K562 (cell line): ENCODE data around the gene MFAP1. TPM values are rescaled to one million over a fixed set of nuclear protein-coding genes. Genes with fewer than 3 reads are reported as not detected.

Source experiments
- CHD2 ChIP-seq: IDR thresholded peaks from 2 replicates; pipeline ENCODE4 v1.6.1; 2011; ENCODE audit warnings: low read depth, low read length
- JUNB ChIP-seq: fragments of 450-650 bp; formaldehyde crosslinking; conservative IDR thresholded peaks from 2 replicates; pipeline ENCODE4 v1.4.0; 2020; ENCODE audit warnings: mild to moderate bottlenecking
- JUND ChIP-seq, 2 experiments: IDR thresholded peaks; 2 replicates in 1 of 2; 3 replicates in 1 of 2; pipeline ENCODE4 v1.6.1; 2011; ENCODE audit warnings: borderline replicate concordance in 2 of 2, low read depth in 2 of 2, low read length in 2 of 2, improper control_type of control experiment in 1 of 2, missing biosample characterization in 1 of 2, missing genetic modification characterization in 1 of 2, missing genetic modification reagents in 1 of 2
- MAFK ChIP-seq: IDR thresholded peaks from 2 replicates; pipeline ENCODE4 v1.6.1; 2011; ENCODE audit warnings: low read length, improper control_type of control experiment
- NFE2L1 ChIP-seq: fragments of 450-650 bp; IDR thresholded peaks from 2 replicates; pipeline ENCODE4 v1.6.1; 2016; ENCODE audit warnings: missing genetic modification characterization, low read depth, mild to moderate bottlenecking, missing compliant biosample characterization, moderate library complexity, borderline replicate concordance
- NFIX ChIP-seq: fragments of 250-450 bp; sonication (Bioruptor Pico); IDR thresholded peaks from 2 replicates; pipeline ENCODE4 v1.4.0; 2020; ENCODE audit warnings: low read depth, mild to moderate bottlenecking, moderate library complexity
- POU5F1 ChIP-seq: fragments of 150-350 bp; IDR thresholded peaks from 2 replicates; pipeline ENCODE4 v1.6.1; 2014; ENCODE audit warnings: borderline replicate concordance, low read length, low read depth, mild to moderate bottlenecking; ENCODE audit not compliant: partially characterized antibody
- TAF1 ChIP-seq: IDR thresholded peaks from 2 replicates; pipeline ENCODE4 v1.6.1; 2011; ENCODE audit warnings: mild to moderate bottlenecking, low read length, moderate library complexity; ENCODE audit not compliant: insufficient read depth, control insufficient read depth, severe bottlenecking; ENCODE audit errors: extremely low read depth
- YY1 ChIP-seq, 3 experiments: IDR thresholded peaks; 2 replicates each; pipeline ENCODE4 v1.6.1; 2011; ENCODE audit warnings: low read length in 2 of 3, mild to moderate bottlenecking in 2 of 3, moderate library complexity in 2 of 3, borderline replicate concordance in 1 of 3, control low read depth in 1 of 3, low read depth in 1 of 3; ENCODE audit not compliant: insufficient read depth in 3 of 3, insufficient replicate concordance in 2 of 3, control insufficient read depth in 1 of 3, insufficient read length in 1 of 3; ENCODE audit errors: extremely low read depth in 1 of 3
- ZNF212 ChIP-seq: fragments of 450-650 bp; formaldehyde crosslinking; IDR thresholded peaks from 2 replicates; pipeline ENCODE4 v1.4.0; 2020; ENCODE audit warnings: mild to moderate bottlenecking
- ZNF444 ChIP-seq: fragments of 250-450 bp; sonication (Bioruptor Pico); IDR thresholded peaks from 2 replicates; pipeline ENCODE4 v1.4.0; 2020; ENCODE audit warnings: mild to moderate bottlenecking, moderate library complexity
- ZNF75A ChIP-seq: fragments of 450-650 bp; formaldehyde crosslinking; IDR thresholded peaks from 2 replicates; pipeline ENCODE4 v1.4.0; 2020; ENCODE audit warnings: mild to moderate bottlenecking
- polyA plus RNA-seq, 8 experiments: library from polyadenylated mRNA; depleted of rRNA in 4 of 8; stranded (reverse) in 5 of 8; unstranded in 3 of 8; fragments of >200 nt; fragmentation: Nextera tagmentation in 2 of 8; fragmentation: Illumina TruSeq in 1 of 8; extraction: Ambion mirVana in 2 of 8; extraction: Trizol in 1 of 8; gene quantifications; 2 replicates each; pipeline versions ENCODE4 v1.2.1 to v1.2.3, GENCODE V29; 2011 to 2014; ENCODE audit warnings: inconsistent platforms in 1 of 8, missing spikeins in 1 of 8
- total RNA-seq, 7 experiments: library from RNA; depleted of rRNA in 6 of 7; stranded (reverse); fragments of >200 nt in 6 of 7; fragmentation: Illumina TruSeq in 2 of 7; extraction: Trizol in 2 of 7; gene quantifications; 2 replicates each; pipeline versions ENCODE4 v1.2.1 to v1.2.3, GENCODE V29; 2011 to 2021; ENCODE audit warnings: low replicate concordance in 1 of 7
- TF ChIP-seq, protein P1 (sequence below): fragments of 150-350 bp; conservative IDR thresholded peaks from 2 replicates; pipeline ENCODE4 v1.6.1; 2014; ENCODE audit warnings: low read length
- TF ChIP-seq, protein P2 (sequence below): IDR thresholded peaks from 3 replicates; pipeline ENCODE4 v1.6.1; 2011; ENCODE audit warnings: borderline replicate concordance, mild to moderate bottlenecking; ENCODE audit not compliant: insufficient read length, insufficient read depth
- TF ChIP-seq, protein P3 (sequence below): sonication (generic); formaldehyde crosslinking; IDR thresholded peaks from 2 replicates; pipeline ENCODE4 v1.8.0; 2022; ENCODE audit warnings: mild to moderate bottlenecking, missing genetic modification reagents
- TF ChIP-seq, protein P4 (sequence below): fragments of 450-650 bp; IDR thresholded peaks from 2 replicates; pipeline ENCODE4 v1.6.1; 2016; ENCODE audit warnings: low read depth, mild to moderate bottlenecking, moderate library complexity

Gene MFAP1
- total and polyA plus RNA-seq, 9 of the 15 experiments (the other 6 are each of a cell fraction or from before 2014, with no cell fraction given), result 34.9 to 64.1 (median 48.2) TPM

DNA sequence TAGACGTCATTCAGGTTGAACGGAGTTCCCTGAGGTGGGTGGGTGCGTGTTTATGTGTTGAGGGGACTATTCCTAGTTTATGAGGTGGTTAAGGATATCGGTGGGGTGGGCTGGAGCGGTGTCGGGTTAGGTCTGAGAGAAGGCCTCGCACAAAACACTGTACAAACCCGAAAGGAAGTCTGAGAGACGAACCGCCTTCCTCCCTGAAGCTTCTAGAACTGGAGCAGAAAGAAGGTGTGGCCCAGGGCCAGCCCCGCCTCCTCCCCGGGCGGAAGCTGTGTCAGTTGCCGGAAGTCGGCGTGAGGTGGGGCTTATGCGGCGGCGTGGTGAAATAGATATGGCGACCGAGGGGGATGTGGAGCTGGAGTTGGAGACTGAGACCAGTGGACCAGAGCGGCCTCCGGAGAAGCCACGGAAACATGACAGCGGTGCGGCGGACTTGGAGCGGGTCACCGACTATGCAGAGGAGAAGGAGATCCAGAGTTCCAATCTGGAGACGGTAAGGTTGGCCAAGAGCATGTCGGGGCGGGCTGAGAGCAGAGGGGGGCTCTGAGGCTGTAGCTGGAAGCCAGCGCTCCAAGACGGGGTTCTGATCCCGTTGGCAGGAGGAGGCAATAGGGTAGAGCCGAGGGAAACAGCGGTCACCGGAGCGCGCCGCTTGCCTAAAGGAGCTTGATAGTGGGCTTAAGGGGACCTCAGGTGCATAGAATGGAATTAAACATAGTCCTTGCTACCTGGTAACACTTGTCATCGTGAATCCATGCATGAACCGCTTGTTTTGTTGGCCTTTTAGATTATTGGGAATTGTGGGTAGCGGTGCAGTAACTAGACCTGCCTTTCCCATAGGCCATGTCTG, 24.0 kb downstream of the MFAP1 start, which contains the start of gene HYPK (continued):
- TF ChIP-seq, protein P1, sequence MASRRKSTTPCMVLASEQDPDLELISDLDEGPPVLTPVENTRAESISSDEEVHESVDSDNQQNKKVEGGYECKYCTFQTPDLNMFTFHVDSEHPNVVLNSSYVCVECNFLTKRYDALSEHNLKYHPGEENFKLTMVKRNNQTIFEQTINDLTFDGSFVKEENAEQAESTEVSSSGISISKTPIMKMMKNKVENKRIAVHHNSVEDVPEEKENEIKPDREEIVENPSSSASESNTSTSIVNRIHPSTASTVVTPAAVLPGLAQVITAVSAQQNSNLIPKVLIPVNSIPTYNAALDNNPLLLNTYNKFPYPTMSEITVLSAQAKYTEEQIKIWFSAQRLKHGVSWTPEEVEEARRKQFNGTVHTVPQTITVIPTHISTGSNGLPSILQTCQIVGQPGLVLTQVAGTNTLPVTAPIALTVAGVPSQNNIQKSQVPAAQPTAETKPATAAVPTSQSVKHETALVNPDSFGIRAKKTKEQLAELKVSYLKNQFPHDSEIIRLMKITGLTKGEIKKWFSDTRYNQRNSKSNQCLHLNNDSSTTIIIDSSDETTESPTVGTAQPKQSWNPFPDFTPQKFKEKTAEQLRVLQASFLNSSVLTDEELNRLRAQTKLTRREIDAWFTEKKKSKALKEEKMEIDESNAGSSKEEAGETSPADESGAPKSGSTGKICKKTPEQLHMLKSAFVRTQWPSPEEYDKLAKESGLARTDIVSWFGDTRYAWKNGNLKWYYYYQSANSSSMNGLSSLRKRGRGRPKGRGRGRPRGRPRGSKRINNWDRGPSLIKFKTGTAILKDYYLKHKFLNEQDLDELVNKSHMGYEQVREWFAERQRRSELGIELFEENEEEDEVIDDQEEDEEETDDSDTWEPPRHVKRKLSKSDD, result no peak
- TF ChIP-seq TAF1 (peak; percentile 90), MAFK (no peak), ZNF75A (CRISPR knock-in tag) (no peak), YY1 (IDR thresholded peaks at IDR 0.05; ENCODE audit: borderline replicate concordance in 1 of 3, control insufficient read depth in 1 of 3, extremely low read depth in 1 of 3, insufficient read depth in 3 of 3, insufficient read length in 1 of 3, insufficient replicate concordance in 2 of 3, low read depth in 1 of 3, low read length in 2 of 3) (peak; percentile 53 to 91 (median 90)), NFIX (CRISPR knock-in tag) (no peak), NFE2L1 (tag) (no peak), JUND (IDR thresholded peaks at IDR 0.05; ENCODE audit: borderline replicate concordance, low read depth, low read length) (no peak), JUND (tag; IDR thresholded peaks at IDR 0.05; ENCODE audit: borderline replicate concordance, low read depth, low read length) (no peak; the same call in 2 of the 3 replicates), JUNB (CRISPR knock-in tag) (0 out of 2 replicates have a peak, but pooled peaks have one; percentile 24), ZNF444 (CRISPR knock-in tag) (no peak), POU5F1 (no peak), CHD2 (no peak), ZNF212 (CRISPR knock-in tag) (no peak)
- TF ChIP-seq, protein P2, sequence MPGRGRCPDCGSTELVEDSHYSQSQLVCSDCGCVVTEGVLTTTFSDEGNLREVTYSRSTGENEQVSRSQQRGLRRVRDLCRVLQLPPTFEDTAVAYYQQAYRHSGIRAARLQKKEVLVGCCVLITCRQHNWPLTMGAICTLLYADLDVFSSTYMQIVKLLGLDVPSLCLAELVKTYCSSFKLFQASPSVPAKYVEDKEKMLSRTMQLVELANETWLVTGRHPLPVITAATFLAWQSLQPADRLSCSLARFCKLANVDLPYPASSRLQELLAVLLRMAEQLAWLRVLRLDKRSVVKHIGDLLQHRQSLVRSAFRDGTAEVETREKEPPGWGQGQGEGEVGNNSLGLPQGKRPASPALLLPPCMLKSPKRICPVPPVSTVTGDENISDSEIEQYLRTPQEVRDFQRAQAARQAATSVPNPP, result no peak
- TF ChIP-seq, protein P3, sequence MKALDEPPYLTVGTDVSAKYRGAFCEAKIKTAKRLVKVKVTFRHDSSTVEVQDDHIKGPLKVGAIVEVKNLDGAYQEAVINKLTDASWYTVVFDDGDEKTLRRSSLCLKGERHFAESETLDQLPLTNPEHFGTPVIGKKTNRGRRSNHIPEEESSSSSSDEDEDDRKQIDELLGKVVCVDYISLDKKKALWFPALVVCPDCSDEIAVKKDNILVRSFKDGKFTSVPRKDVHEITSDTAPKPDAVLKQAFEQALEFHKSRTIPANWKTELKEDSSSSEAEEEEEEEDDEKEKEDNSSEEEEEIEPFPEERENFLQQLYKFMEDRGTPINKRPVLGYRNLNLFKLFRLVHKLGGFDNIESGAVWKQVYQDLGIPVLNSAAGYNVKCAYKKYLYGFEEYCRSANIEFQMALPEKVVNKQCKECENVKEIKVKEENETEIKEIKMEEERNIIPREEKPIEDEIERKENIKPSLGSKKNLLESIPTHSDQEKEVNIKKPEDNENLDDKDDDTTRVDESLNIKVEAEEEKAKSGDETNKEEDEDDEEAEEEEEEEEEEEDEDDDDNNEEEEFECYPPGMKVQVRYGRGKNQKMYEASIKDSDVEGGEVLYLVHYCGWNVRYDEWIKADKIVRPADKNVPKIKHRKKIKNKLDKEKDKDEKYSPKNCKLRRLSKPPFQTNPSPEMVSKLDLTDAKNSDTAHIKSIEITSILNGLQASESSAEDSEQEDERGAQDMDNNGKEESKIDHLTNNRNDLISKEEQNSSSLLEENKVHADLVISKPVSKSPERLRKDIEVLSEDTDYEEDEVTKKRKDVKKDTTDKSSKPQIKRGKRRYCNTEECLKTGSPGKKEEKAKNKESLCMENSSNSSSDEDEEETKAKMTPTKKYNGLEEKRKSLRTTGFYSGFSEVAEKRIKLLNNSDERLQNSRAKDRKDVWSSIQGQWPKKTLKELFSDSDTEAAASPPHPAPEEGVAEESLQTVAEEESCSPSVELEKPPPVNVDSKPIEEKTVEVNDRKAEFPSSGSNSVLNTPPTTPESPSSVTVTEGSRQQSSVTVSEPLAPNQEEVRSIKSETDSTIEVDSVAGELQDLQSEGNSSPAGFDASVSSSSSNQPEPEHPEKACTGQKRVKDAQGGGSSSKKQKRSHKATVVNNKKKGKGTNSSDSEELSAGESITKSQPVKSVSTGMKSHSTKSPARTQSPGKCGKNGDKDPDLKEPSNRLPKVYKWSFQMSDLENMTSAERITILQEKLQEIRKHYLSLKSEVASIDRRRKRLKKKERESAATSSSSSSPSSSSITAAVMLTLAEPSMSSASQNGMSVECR (CRISPR knock-in tag), result peak; percentile 66
- TF ChIP-seq, protein P4, sequence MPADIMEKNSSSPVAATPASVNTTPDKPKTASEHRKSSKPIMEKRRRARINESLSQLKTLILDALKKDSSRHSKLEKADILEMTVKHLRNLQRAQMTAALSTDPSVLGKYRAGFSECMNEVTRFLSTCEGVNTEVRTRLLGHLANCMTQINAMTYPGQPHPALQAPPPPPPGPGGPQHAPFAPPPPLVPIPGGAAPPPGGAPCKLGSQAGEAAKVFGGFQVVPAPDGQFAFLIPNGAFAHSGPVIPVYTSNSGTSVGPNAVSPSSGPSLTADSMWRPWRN, result no peak
